ENCODE data around the gene PNLDC1.
A peak's percentile ranks its signal among the peaks of the same experiment; 100 is the strongest.

PNLDC1 gene

GRCh38 chr6:159761129-159761872 lies 38.8 kb upstream of the PNLDC1 start:
- Histone ChIP-seq H3K4me1 (ENCODE audit: control insufficient read depth, insufficient read depth, low read length) (peaks cover 8% of the 10 kb centered on the region), H3K36me3 (ENCODE audit: control insufficient read depth, insufficient read depth, low read length) (peaks cover 10% of the 10 kb centered on the region), H3K4me3 (ENCODE audit: low read depth, low read length) (peak overlapping the region; percentile 72), H3K27me3 (ENCODE audit: control insufficient read depth, insufficient read depth, low read length) (no peaks in the 10 kb centered on the region), H3K9me3 (ENCODE audit: control insufficient read depth, insufficient read depth, low read length) (no peaks in the 10 kb centered on the region), H3K9ac (ENCODE audit: low read depth, low read length) (peak overlapping the region; percentile 94)

GRCh38 chr6:159761873-159762680 lies 38.0 kb upstream of the PNLDC1 start, which contains the start of gene ACAT2:
TSS of gene ACAT2 (plus strand) at chr6:159762045. CDS start at chr6:159762088, 43 bp downstream.
- Histone ChIP-seq H3K36me3 (ENCODE audit: control insufficient read depth, insufficient read depth, low read length) (peaks cover 15% of the 10 kb centered on the region), H3K4me1 (ENCODE audit: control insufficient read depth, insufficient read depth, low read length) (peaks cover 8% of the 10 kb centered on the region), H3K9ac (ENCODE audit: low read depth, low read length) (peak within 1 kb of the TSS; percentile 94), H3K4me3 (ENCODE audit: low read depth, low read length) (peak within 1 kb of the TSS; percentile 93), H3K9me3 (ENCODE audit: control insufficient read depth, insufficient read depth, low read length) (no peaks in the 10 kb centered on the region), H3K27me3 (ENCODE audit: control insufficient read depth, insufficient read depth, low read length) (no peaks in the 10 kb centered on the region)

GRCh38 chr6:159762681-159763293 lies 37.3 kb upstream of the PNLDC1 start:
- no peaks in the 10 kb centered on the region for H3K27me3 ChIP-seq (ENCODE audit: control insufficient read depth, insufficient read depth, low read length)
- H3K9ac ChIP-seq (ENCODE audit: low read depth, low read length): peak overlapping the region; percentile 60
- peak overlapping the region; percentile 93 for H3K4me3 ChIP-seq (ENCODE audit: low read depth, low read length)
- no peaks in the 10 kb centered on the region for H3K9me3 ChIP-seq (ENCODE audit: control insufficient read depth, insufficient read depth, low read length)
- H3K36me3 ChIP-seq (ENCODE audit: control insufficient read depth, insufficient read depth, low read length): peaks cover 22% of the 10 kb centered on the region
- peaks cover 8% of the 10 kb centered on the region for H3K4me1 ChIP-seq (ENCODE audit: control insufficient read depth, insufficient read depth, low read length)

- Histone ChIP-seq H3K27me3 (ENCODE audit: control insufficient read depth, insufficient read depth, low read length) (no peaks in the 10 kb centered on the region), H3K4me1 (ENCODE audit: control insufficient read depth, insufficient read depth, low read length) (no peaks in the 10 kb centered on the region), H3K4me3 (ENCODE audit: low read depth, low read length) (no peak overlapping the region), H3K9ac (ENCODE audit: low read depth, low read length) (no peak overlapping the region), H3K9me3 (ENCODE audit: control insufficient read depth, insufficient read depth, low read length) (no peaks in the 10 kb centered on the region), H3K36me3 (ENCODE audit: control insufficient read depth, insufficient read depth, low read length) (peaks cover 27% of the 10 kb centered on the region)
Observed at GRCh38 chr6:159766906-159767305, 33.2 kb upstream of the PNLDC1 start.

DNA sequence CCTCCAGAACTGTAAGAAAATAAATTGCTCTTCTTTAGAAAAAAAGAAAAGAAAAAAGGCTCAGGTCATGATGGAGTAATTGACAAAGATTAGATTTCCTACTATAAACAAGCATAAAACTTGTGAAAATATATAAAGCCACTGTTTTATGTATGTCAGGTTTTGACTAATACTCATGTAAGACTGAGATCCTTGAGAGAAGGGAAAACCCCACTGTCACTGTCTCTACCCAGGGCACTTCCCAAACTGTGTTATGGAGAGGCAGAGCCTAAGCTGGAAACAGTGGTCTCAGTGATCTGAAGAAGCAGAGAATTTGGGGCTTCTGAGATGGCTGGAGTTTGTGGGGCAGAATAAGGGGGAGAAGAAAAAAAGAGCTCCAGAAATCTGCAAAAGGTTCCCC lies 30.6 kb upstream of the PNLDC1 start:
- Histone ChIP-seq H3K27me3 (ENCODE audit: control insufficient read depth, insufficient read depth, low read length) (no peaks in the 10 kb centered on the region), H3K9me3 (ENCODE audit: control insufficient read depth, insufficient read depth, low read length) (no peaks in the 10 kb centered on the region)

DNA sequence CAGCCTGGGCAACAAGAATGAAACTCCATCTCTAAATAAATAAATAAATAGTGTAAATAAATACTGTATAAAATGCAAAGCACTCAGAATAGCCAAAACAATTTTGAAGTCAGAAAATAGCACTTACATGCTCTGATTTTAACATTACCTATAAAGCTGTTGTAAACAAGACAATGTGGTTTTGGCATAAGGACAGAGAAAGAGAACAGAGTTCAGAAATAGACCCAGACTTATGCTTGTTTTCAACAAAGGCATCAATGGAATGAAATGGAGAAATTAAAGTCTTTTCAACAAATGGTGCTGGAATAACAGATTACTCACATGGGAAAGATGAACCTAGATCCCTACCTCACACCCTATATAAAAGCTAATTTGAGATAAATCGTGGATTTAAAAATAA lies 27.9 kb upstream of the PNLDC1 start:
- H3K27me3 ChIP-seq (ENCODE audit: control insufficient read depth, insufficient read depth, low read length): no peaks in the 10 kb centered on the region
- H3K4me3 ChIP-seq (ENCODE audit: low read depth, low read length): no peak overlapping the region
- H3K9ac ChIP-seq (ENCODE audit: low read depth, low read length): no peak overlapping the region
- no peaks in the 10 kb centered on the region for H3K9me3 ChIP-seq (ENCODE audit: control insufficient read depth, insufficient read depth, low read length)
- peaks cover 11% of the 10 kb centered on the region for H3K36me3 ChIP-seq (ENCODE audit: control insufficient read depth, insufficient read depth, low read length)
- no peaks in the 10 kb centered on the region for H3K4me1 ChIP-seq (ENCODE audit: control insufficient read depth, insufficient read depth, low read length)

More for the DNA sequence above, 30.6 kb upstream of the PNLDC1 start:
- Histone ChIP-seq H3K4me3 (ENCODE audit: low read depth, low read length) (no peak overlapping the region), H3K36me3 (ENCODE audit: control insufficient read depth, insufficient read depth, low read length) (peaks cover 22% of the 10 kb centered on the region), H3K4me1 (ENCODE audit: control insufficient read depth, insufficient read depth, low read length) (no peaks in the 10 kb centered on the region), H3K9ac (ENCODE audit: low read depth, low read length) (no peak overlapping the region)

- Histone ChIP-seq H3K27me3 (ENCODE audit: control insufficient read depth, insufficient read depth, low read length) (no peaks in the 10 kb centered on the region), H3K4me3 (ENCODE audit: low read depth, low read length) (no peak overlapping the region), H3K4me1 (ENCODE audit: control insufficient read depth, insufficient read depth, low read length) (no peaks in the 10 kb centered on the region), H3K36me3 (ENCODE audit: control insufficient read depth, insufficient read depth, low read length) (peaks cover 31% of the 10 kb centered on the region), H3K9ac (ENCODE audit: low read depth, low read length) (no peak overlapping the region), H3K9me3 (ENCODE audit: control insufficient read depth, insufficient read depth, low read length) (no peaks in the 10 kb centered on the region)
Observed at GRCh38 chr6:159777240-159777904, 22.7 kb upstream of the PNLDC1 start.

DNA sequence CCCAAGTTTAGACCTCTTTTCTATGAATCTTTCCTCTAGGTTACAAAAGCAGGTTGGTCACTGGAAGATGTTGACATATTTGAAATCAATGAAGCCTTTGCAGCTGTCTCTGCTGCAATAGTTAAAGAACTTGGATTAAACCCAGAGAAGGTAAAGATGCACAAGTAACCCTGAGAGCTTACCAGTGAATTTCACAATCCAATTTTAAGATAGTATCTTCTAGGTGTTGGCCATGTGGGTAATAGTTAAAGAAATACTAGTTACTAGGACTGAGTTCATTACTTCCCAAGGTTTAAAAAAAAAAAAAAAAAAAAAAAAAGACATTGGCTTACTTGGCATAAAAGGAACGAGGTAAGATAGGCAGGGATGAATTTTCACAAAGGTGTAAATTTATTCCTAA lies 21.9 kb upstream of the PNLDC1 start:
- Histone ChIP-seq H3K36me3 (ENCODE audit: control insufficient read depth, insufficient read depth, low read length) (peaks cover 37% of the 10 kb centered on the region), H3K4me1 (ENCODE audit: control insufficient read depth, insufficient read depth, low read length) (no peaks in the 10 kb centered on the region), H3K9me3 (ENCODE audit: control insufficient read depth, insufficient read depth, low read length) (no peaks in the 10 kb centered on the region)

DNA sequence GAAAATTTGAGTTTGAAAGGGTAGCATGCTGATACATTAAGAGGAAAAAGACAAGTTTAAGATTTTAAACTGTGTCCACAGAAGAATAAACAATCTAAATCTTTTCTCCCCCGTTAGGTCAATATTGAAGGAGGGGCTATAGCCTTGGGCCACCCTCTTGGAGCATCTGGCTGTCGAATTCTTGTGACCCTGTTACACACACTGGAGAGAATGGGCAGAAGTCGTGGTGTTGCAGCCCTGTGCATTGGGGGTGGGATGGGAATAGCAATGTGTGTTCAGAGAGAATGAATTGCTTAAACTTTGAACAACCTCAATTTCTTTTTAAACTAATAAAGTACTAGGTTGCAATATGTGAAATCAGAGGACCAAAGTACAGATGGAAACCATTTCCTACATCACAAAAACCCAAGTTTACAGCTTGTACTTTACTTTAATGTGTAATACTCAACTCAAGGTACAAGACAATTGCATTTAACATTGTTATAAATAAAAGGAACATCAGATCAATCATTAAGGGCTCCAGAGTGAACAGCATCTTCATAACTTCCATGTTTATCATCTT lies 21.5 kb upstream of the PNLDC1 start:
- peaks cover 37% of the 10 kb centered on the region for H3K36me3 ChIP-seq (ENCODE audit: control insufficient read depth, insufficient read depth, low read length)
- no peak overlapping the region for H3K4me3 ChIP-seq (ENCODE audit: low read depth, low read length)
- no peaks in the 10 kb centered on the region for H3K4me1 ChIP-seq (ENCODE audit: control insufficient read depth, insufficient read depth, low read length)
- H3K27me3 ChIP-seq (ENCODE audit: control insufficient read depth, insufficient read depth, low read length): no peaks in the 10 kb centered on the region
- H3K9me3 ChIP-seq (ENCODE audit: control insufficient read depth, insufficient read depth, low read length): no peaks in the 10 kb centered on the region
- no peak overlapping the region for H3K9ac ChIP-seq (ENCODE audit: low read depth, low read length)

More for the DNA sequence above, 21.9 kb upstream of the PNLDC1 start:
- Histone ChIP-seq H3K9ac (ENCODE audit: low read depth, low read length) (no peak overlapping the region), H3K4me3 (ENCODE audit: low read depth, low read length) (no peak overlapping the region), H3K27me3 (ENCODE audit: control insufficient read depth, insufficient read depth, low read length) (no peaks in the 10 kb centered on the region)

GRCh38 chr6:159788276-159788675 lies 11.8 kb upstream of the PNLDC1 start:
- Histone ChIP-seq H3K27me3 (ENCODE audit: control insufficient read depth, insufficient read depth, low read length) (no peaks in the 10 kb centered on the region), H3K4me1 (ENCODE audit: control insufficient read depth, insufficient read depth, low read length) (peaks cover 6% of the 10 kb centered on the region), H3K4me3 (ENCODE audit: low read depth, low read length) (peak overlapping the region; percentile 89), H3K9ac (ENCODE audit: low read depth, low read length) (peak overlapping the region; percentile 92), H3K36me3 (ENCODE audit: control insufficient read depth, insufficient read depth, low read length) (peaks cover 4% of the 10 kb centered on the region), H3K9me3 (ENCODE audit: control insufficient read depth, insufficient read depth, low read length) (no peaks in the 10 kb centered on the region)

DNA sequence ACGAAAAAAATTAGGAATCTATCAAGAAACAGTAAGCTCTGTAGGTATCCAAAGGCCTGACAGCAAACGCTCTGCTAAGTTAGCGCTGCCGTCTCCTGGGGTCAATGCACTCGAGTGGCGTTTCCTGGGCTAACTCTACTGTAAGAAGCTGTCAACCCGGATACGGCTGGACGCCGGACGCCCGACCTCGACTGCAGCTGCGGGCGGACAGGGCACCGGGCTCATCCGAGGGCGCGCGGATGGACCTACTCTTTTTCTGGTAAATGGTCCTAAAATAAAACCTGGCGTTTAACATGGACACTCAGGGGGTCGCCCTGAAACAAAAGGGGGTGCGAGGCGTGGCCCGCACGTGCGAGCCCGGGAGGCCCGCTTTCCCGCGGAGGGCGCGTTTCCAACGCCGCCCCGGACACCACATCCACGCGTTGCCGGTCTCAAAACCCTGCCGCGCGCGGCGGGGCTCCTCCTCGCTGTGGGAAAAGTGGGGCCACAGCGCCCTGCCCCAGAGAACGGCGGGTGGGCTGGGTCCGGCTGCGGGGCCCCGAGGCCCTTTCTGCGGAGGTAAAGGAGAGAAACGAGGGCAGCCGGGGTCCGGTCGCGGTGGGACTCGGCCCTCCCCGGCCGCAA lies 11.2 kb upstream of the PNLDC1 start:
- H3K4me1 ChIP-seq (ENCODE audit: control insufficient read depth, insufficient read depth, low read length): peaks cover 7% of the 10 kb centered on the region

More for the DNA sequence above, 11.2 kb upstream of the PNLDC1 start:
- Histone ChIP-seq H3K27me3 (ENCODE audit: control insufficient read depth, insufficient read depth, low read length) (no peaks in the 10 kb centered on the region), H3K36me3 (ENCODE audit: control insufficient read depth, insufficient read depth, low read length) (peaks cover 4% of the 10 kb centered on the region), H3K9me3 (ENCODE audit: control insufficient read depth, insufficient read depth, low read length) (no peaks in the 10 kb centered on the region), H3K4me3 (ENCODE audit: low read depth, low read length) (peak overlapping the region; percentile 89), H3K9ac (ENCODE audit: low read depth, low read length) (peak overlapping the region; percentile 92)
